IPS DF 4.7 (cell line): Measurements from ENCODE around the gene IFIH1.

Experiments used
- DNase-seq: peaks from one replicate; pipeline ENCODE4 v3.0.0-alpha.2; 2013; ENCODE audit warnings: low spot score; ENCODE audit errors: extremely low read depth

IFIH1 gene

GRCh38 chr2:162312853-162313252 is 5.6 kb downstream of the IFIH1 start:
- no peak for DNase-seq

GRCh38 chr2:162308747-162309503 is 9.6 kb downstream of the IFIH1 start:
- no peak for DNase-seq

- no peak for DNase-seq
Measured at GRCh38 chr2:162305901-162306300, 12.6 kb downstream of the IFIH1 start.

GRCh38 chr2:162301877-162302276 is 16.6 kb downstream of the IFIH1 start:
- DNase-seq, result no peak

GRCh38 chr2:162301151-162301804 is 17.2 kb downstream of the IFIH1 start:
- DNase-seq, result no peak

GRCh38 chr2:162300266-162300665 is 18.2 kb downstream of the IFIH1 start:
- DNase-seq, result no peak

GRCh38 chr2:162298669-162299335 is 19.7 kb downstream of the IFIH1 start:
- no peak for DNase-seq

- no peak for DNase-seq
Measured at GRCh38 chr2:162297925-162298552, 20.4 kb downstream of the IFIH1 start.

- no peak for DNase-seq
Measured at GRCh38 chr2:162295009-162295408, 23.5 kb downstream of the IFIH1 start.

- no peak for DNase-seq
Measured at GRCh38 chr2:162293122-162293786, 25.2 kb downstream of the IFIH1 start.

GRCh38 chr2:162291748-162292147 is 26.7 kb downstream of the IFIH1 start:
- no peak for DNase-seq

- no peak for DNase-seq
Measured at GRCh38 chr2:162282765-162283425, 35.6 kb downstream of the IFIH1 start.

GRCh38 chr2:162280654-162281053 is 37.8 kb downstream of the IFIH1 start:
- DNase-seq, result no peak

- no peak for DNase-seq
Measured at GRCh38 chr2:162277381-162277780, 41.1 kb downstream of the IFIH1 start.

- DNase-seq, result no peak
Measured at GRCh38 chr2:162267996-162268395, 50.5 kb downstream of the IFIH1 start.

- DNase-seq, result no peak
Measured at GRCh38 chr2:162267496-162267895, 51.0 kb downstream of the IFIH1 start.

- DNase-seq, result no peak
Measured at GRCh38 chr2:162266460-162266760, 52.1 kb downstream of the IFIH1 start.

- DNase-seq, result no peak
Measured at GRCh38 chr2:162265666-162266459, 52.6 kb downstream of the IFIH1 start.

- DNase-seq, result no peak
Measured at GRCh38 chr2:162261032-162261945, 57.2 kb downstream of the IFIH1 start.
